Endometrium (tissue), 2 donors: ENCODE measurements around the gene JOSD1.

Experiments
- FAIRE-seq: peaks from 2 replicates; lab custom pipeline; 2012; peaks lifted over from hg19 to GRCh38; lab: Jason Lieb, UNC
- donor health status: control.
- donor health status: control.

Gene JOSD1

GRCh38 chr22:38684895-38685294 is 15.8 kb downstream of the JOSD1 start:
- FAIRE-seq: no peak

GRCh38 chr22:38681582-38682335 is 19.0 kb downstream of the JOSD1 start, which contains the start of gene TOMM22:
TOMM22 (plus strand) TSS chr22:38681957; CDS start chr22:38681979, 22 bp downstream.
- no peak for FAIRE-seq

- FAIRE-seq: no peak
These were observed 24.9 kb downstream of the JOSD1 start for GRCh38 chr22:38675833-38676232.

- FAIRE-seq: no peak
These were observed 25.9 kb downstream of the JOSD1 start for GRCh38 chr22:38674888-38675287.

GRCh38 chr22:38657045-38657909 is 43.5 kb downstream of the JOSD1 start:
- FAIRE-seq: no peak

GRCh38 chr22:38656256-38657044 is 44.3 kb downstream of the JOSD1 start, which contains the start of the genes CBY1 and FAM227A:
CBY1 (plus strand) TSS chr22:38656638; CDS start chr22:38668055, 11,417 bp downstream.
FAM227A (minus strand) TSS chr22:38656392; CDS start chr22:38650168, 6,224 bp downstream.
- no peak for FAIRE-seq

GRCh38 chr22:38655519-38656255 is 45.1 kb downstream of the JOSD1 start:
- FAIRE-seq: no peak

GRCh38 chr22:38653741-38654140 is 47.0 kb downstream of the JOSD1 start:
- FAIRE-seq: no peak

- FAIRE-seq: no peak
These were observed 47.9 kb downstream of the JOSD1 start for GRCh38 chr22:38652859-38653258.

GRCh38 chr22:38649841-38650522 is 50.8 kb downstream of the JOSD1 start:
- no peak for FAIRE-seq

GRCh38 chr22:38645430-38645829 is 55.3 kb downstream of the JOSD1 start:
- FAIRE-seq: no peak

- peak; percentile 97 for FAIRE-seq
These were observed 56.5 kb downstream of the JOSD1 start for GRCh38 chr22:38644245-38644644.

- no peak for FAIRE-seq
These were observed 59.2 kb downstream of the JOSD1 start for GRCh38 chr22:38641476-38642040.

GRCh38 chr22:38638728-38639127 is 62.0 kb downstream of the JOSD1 start:
- no peak for FAIRE-seq

- no peak for FAIRE-seq
These were observed 62.5 kb downstream of the JOSD1 start for GRCh38 chr22:38638216-38638615.
